Adrenal gland (tissue), 5 donors: ENCODE measurements around the gene ZNF697.

Source experiments
- CTCF ChIP-seq, 6 experiments: fragments of 450-650 bp in 4 of 6; fragments of 200-600 bp in 2 of 6; sonication (generic) in 1 of 6; IDR thresholded peaks; 1 replicate in 5 of 6; 2 replicates in 1 of 6; pipeline versions ENCODE4 v1.5.1 to v1.8.0; 2016 to 2021; ENCODE audit warnings: antibody characterized with exemption in 6 of 6, mild to moderate bottlenecking in 2 of 6, moderate library complexity in 1 of 6
- POLR2A ChIP-seq, 2 donors: fragments of 450-650 bp; IDR thresholded peaks; one replicate each; pipeline ENCODE4 v1.6.1; 2017; ENCODE audit warnings: antibody characterized with exemption in 2 of 2, mild to moderate bottlenecking in 2 of 2, moderate library complexity in 1 of 2
- donor health status: DM: no; HTN: no; CAD: no.

- TF ChIP-seq CTCF (IDR thresholded peaks at IDR 0.05) (no peak), POLR2A (IDR thresholded peaks at IDR 0.05) (no peak)
Observed at GRCh38 chr1:119588621-119589020, 59.4 kb downstream of the ZNF697 start.
